Measurements from ENCODE around the gene GJA4. TPM values are rescaled to one million over a fixed set of nuclear protein-coding genes. Genes with fewer than 3 reads are reported as not detected.

The GJA4 gene
- total and polyA plus RNA-seq, 4 donors = 6.1 to 10.6 (median 9.1) TPM

DNA sequence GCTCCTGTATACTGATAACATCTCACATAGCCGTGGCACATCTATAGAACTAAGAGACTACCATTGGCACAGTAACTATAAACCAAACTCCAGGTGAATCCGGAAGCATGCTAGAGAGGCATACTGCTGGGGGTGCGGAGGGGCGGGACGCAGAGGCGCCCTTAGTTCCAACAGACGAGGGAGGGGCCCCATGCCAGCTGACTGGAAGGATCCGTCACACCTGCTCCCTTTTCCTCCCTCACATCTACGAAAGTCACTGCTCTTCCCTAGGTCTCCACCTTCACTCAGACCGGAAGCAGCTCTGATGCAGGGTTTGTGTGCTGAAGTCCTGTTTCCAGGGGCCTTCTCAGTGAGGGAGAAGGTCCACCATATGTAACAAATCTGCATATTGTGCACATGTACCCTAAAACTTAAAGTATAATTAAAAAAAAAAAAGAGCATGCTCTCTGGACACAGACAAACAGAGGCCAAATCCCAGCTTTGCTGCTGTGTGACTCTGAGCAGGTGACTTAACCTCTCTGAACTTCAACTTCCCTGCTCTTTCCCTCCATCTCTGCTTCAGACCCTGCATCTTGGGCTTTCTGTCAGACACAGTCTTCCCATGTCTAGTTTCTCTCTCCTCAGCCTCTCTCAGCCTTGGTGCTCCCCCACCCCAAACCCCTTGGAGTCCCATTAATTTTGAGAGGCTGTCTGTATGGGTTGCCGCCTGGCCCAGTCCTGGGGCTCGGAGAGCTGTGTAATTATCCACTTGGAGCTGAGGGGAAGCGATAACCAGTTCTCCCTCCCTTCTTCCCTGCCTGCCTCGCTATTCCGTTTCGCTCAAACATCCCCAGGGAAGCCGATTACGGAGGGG is 45.8 kb upstream of the GJA4 start:
- Histone ChIP-seq H3K9me3 (ENCODE audit: control insufficient read depth in 4 of 4, low read length in 3 of 4) (no peaks in the 10 kb centered on the region), H3K4me3 (ENCODE audit: low read depth in 1 of 3, low read length in 3 of 3) (no peak overlapping the region), H3K9ac (ENCODE audit: low read depth in 1 of 2, low read length in 2 of 2) (no peak overlapping the region), H3K36me3 (ENCODE audit: control insufficient read depth in 4 of 4, insufficient read depth in 3 of 4, low read depth in 1 of 4, low read length in 3 of 4) (no peaks in the 10 kb centered on the region), H3K4me1 (ENCODE audit: control insufficient read depth in 4 of 4, insufficient read depth in 4 of 4, low read length in 3 of 4) (peaks cover 0 to 5% (median 2%) of the 10 kb centered on the region in 4 donors), H3K27ac (ENCODE audit: low read depth in 1 of 2, low read length in 2 of 2) (no peak overlapping the region), H3K27me3 (ENCODE audit: control insufficient read depth in 4 of 4, insufficient read depth in 4 of 4, low read length in 3 of 4) (no peaks in the 10 kb centered on the region)
- WGBS = 74% methylated on average over 18 of the region's 18 CpGs
- no peak for DNase-seq (ENCODE audit: low spot score)
- TF ChIP-seq RAD21 (IDR thresholded peaks at IDR 0.05) = no peak
- no peak for TF ChIP-seq RXRA (IDR thresholded peaks at IDR 0.05)
- no peak for TF ChIP-seq REST (IDR thresholded peaks at IDR 0.05)
- no peak for TF ChIP-seq YY1 (IDR thresholded peaks at IDR 0.05)
- no peak for TF ChIP-seq NR2F2 (IDR thresholded peaks at IDR 0.05)
- TF ChIP-seq ZBTB33 (IDR thresholded peaks at IDR 0.05) = no peak

GRCh38 chr1:34747638-34747941 is 45.2 kb upstream of the GJA4 start:
- 64% methylated on average over 6 of the region's 6 CpGs for WGBS
- no peak overlapping the region for H3K27ac ChIP-seq (ENCODE audit: low read depth in 1 of 2, low read length in 2 of 2)
- no peak overlapping the region for H3K9ac ChIP-seq (ENCODE audit: low read depth in 1 of 2, low read length in 2 of 2)
- DNase-seq (ENCODE audit: low spot score) = no peak
- no peaks in the 10 kb centered on the region for H3K27me3 ChIP-seq (ENCODE audit: control insufficient read depth in 4 of 4, insufficient read depth in 4 of 4, low read length in 3 of 4)
- peaks cover 0 to 5% (median 0%) of the 10 kb centered on the region in 4 donors for H3K4me1 ChIP-seq (ENCODE audit: control insufficient read depth in 4 of 4, insufficient read depth in 4 of 4, low read length in 3 of 4)
- no peaks in the 10 kb centered on the region for H3K36me3 ChIP-seq (ENCODE audit: control insufficient read depth in 4 of 4, insufficient read depth in 3 of 4, low read depth in 1 of 4, low read length in 3 of 4)
- no peaks in the 10 kb centered on the region for H3K9me3 ChIP-seq (ENCODE audit: control insufficient read depth in 4 of 4, low read length in 3 of 4)
- TF ChIP-seq RAD21 (IDR thresholded peaks at IDR 0.05) = no peak
- no peak for TF ChIP-seq FOXA2 (IDR thresholded peaks at IDR 0.05)
- TF ChIP-seq FOXA1 (IDR thresholded peaks at IDR 0.05) = no peak
- no peak for TF ChIP-seq MAX (IDR thresholded peaks at IDR 0.05)
- no peak for TF ChIP-seq RXRA (IDR thresholded peaks at IDR 0.05)
- no peak for TF ChIP-seq JUND (IDR thresholded peaks at IDR 0.05)
- TF ChIP-seq SP1 (IDR thresholded peaks at IDR 0.05) = no peak
- TF ChIP-seq, protein P1, sequence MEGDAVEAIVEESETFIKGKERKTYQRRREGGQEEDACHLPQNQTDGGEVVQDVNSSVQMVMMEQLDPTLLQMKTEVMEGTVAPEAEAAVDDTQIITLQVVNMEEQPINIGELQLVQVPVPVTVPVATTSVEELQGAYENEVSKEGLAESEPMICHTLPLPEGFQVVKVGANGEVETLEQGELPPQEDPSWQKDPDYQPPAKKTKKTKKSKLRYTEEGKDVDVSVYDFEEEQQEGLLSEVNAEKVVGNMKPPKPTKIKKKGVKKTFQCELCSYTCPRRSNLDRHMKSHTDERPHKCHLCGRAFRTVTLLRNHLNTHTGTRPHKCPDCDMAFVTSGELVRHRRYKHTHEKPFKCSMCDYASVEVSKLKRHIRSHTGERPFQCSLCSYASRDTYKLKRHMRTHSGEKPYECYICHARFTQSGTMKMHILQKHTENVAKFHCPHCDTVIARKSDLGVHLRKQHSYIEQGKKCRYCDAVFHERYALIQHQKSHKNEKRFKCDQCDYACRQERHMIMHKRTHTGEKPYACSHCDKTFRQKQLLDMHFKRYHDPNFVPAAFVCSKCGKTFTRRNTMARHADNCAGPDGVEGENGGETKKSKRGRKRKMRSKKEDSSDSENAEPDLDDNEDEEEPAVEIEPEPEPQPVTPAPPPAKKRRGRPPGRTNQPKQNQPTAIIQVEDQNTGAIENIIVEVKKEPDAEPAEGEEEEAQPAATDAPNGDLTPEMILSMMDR (IDR thresholded peaks at IDR 0.05; ENCODE audit: low read depth, low read length, missing input control) = no peak
- TF ChIP-seq GABPA (IDR thresholded peaks at IDR 0.05 in 1 of 2, conservative IDR thresholded peaks at IDR 0.05 in 1 of 2) = no peak
- no peak for TF ChIP-seq EGR1 (IDR thresholded peaks at IDR 0.05; ENCODE audit: low read depth in 2 of 2)
- TF ChIP-seq YY1 (IDR thresholded peaks at IDR 0.05) = no peak
- TF ChIP-seq NR2F2 (IDR thresholded peaks at IDR 0.05) = no peak
- no peak for TF ChIP-seq REST (IDR thresholded peaks at IDR 0.05)
- no peak for TF ChIP-seq HNF4G (IDR thresholded peaks at IDR 0.05)
- TF ChIP-seq TAF1 (conservative IDR thresholded peaks at IDR 0.05) = no peak
- no peak for TF ChIP-seq HNF4A (conservative IDR thresholded peaks at IDR 0.05)
- no peak for TF ChIP-seq ZBTB33 (IDR thresholded peaks at IDR 0.05)
- H3K4me3 ChIP-seq (ENCODE audit: low read depth in 1 of 3, low read length in 3 of 3) = no peak overlapping the region

All from liver (tissue), 9 donors.